SH-SY5Y (cell line): ENCODE results near the gene HLA-DPB1.

Experiments used
- GATA2 ChIP-seq: IDR thresholded peaks from 2 replicates; pipeline ENCODE4 v1.6.1; 2011; ENCODE audit warnings: mild to moderate bottlenecking, low read depth, low read length
- GATA3 ChIP-seq: IDR thresholded peaks from 2 replicates; pipeline ENCODE4 v1.6.1; 2011; ENCODE audit warnings: low read depth, mild to moderate bottlenecking, low read length, moderate library complexity

DNA sequence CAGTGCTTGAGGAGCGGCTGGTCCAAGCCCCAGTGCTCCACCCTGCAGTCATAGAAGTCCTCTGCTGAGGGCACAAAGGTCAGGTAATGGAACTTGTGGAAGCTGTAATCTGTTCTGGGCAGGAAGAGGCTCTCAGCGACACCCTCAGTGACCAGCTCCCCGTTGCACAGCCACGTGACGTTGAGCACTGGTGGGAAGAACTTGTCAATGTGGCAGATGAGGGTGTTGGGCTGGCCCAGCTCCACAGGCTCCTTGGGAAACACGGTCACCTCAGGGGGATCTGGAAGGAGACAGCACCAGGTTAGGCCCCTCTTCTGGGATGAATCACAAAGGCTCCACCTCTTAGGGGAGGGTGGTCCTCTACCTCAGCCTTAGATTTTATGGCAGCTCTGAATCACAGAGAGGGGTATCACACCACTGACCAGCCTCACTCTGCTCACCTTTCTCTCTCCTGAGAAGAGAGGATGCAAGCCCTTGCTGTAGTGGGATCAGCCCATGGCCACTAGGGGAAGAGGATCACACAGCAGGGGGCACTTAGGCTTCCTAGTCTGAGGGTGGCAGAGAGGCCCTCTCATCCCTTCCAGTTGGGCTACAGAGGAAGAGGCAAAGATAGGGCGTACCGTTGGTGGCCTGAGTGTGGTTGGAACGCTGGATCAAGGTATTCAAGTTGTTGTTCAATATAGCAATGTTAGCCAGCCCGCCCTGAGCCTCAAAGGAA, 6.6 kb upstream of the HLA-DPB1 start:
- TF ChIP-seq GATA3: no peak
- no peak for TF ChIP-seq GATA2
